Erythroblast (primary cell): ENCODE results near the gene LPO.

Source experiments
- GATA1 ChIP-seq: IDR thresholded peaks from 2 replicates; pipeline ENCODE4 v1.6.1; 2011; ENCODE audit warnings: low read depth, mild to moderate bottlenecking, control low read depth, low read length, moderate library complexity
- POLR2A ChIP-seq: IDR thresholded peaks from 2 replicates; pipeline ENCODE4 v1.6.1; 2011; ENCODE audit warnings: mild to moderate bottlenecking, low read length

DNA sequence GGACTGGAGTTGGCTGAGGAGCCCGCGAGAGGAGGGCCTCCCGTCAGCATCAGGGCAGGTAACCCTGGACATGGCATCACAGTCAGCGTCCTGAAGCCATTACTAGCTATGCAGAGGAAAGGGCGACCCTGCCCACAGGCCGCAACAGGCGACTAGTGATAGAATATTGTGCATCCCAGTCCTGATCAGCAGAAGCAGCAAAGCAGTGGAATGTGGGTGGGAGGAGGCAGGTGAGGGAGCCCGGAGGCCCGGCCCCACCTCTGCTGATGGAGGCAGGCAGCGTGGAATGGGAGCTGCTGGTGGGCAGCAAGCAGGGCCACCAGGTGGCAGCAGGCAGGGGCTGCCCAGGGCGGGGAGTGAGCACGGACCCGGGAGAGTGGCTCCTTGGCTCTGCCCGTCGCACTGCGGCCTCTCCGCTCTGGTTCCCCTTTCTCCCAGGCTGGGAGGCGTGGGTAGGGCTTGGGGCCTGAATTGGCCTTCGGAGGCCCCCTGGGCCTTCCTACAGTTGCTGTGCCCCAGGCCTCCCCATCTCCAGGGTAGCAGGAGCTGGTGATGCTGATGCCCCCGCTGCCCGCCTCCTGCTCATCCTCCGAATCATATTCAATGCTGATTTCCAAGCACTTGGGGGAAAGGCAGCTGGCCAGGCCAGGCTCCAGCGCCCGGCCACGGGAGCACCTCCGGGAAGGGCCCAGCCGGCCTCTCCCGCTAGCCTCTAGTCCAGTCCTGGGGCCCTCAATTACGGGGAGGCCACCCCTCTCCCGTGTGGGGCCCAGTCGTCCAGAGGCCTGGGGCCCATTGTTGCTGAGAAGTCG, 70.0 kb downstream of the LPO start:
- TF ChIP-seq POLR2A (no peak), GATA1 (no peak)
